Type B pancreatic cell (in vitro differentiated cells): ENCODE data around the gene TAF1B. TPM values are rescaled to one million over a fixed set of nuclear protein-coding genes. Genes with fewer than 3 reads are reported as not detected.

Experiments used
- DNase-seq: peaks from one replicate; pipeline ENCODE4 v3.0.0; 2021; ENCODE audit warnings: mixed read lengths; ENCODE audit not compliant: unreplicated experiment; ENCODE audit errors: extremely low spot score
- H3K27ac Mint-ChIP-seq: 2 replicates; pipeline ENCODE4 v1.8.0; 2021; ENCODE audit warnings: mild to moderate bottlenecking, mixed read lengths
- H3K27me3 Mint-ChIP-seq: 2 replicates; pipeline ENCODE4 v1.8.0; 2021; ENCODE audit warnings: mixed read lengths
- H3K36me3 Mint-ChIP-seq: 2 replicates; pipeline ENCODE4 v1.8.0; 2021; ENCODE audit warnings: mixed read lengths
- H3K4me1 Mint-ChIP-seq: one replicate; pipeline ENCODE4 v1.8.0; 2021; ENCODE audit warnings: mixed read lengths; ENCODE audit not compliant: unreplicated experiment
- H3K4me3 Mint-ChIP-seq: 2 replicates; pipeline ENCODE4 v1.8.0; 2021; ENCODE audit warnings: mild to moderate bottlenecking, mixed read lengths
- H3K9me3 Mint-ChIP-seq: 2 replicates; pipeline ENCODE4 v1.8.0; 2021; ENCODE audit warnings: mixed read lengths
- total RNA-seq: library from RNA; stranded (reverse); gene quantifications from 2 replicates; pipeline ENCODE4 v1.2.1, GENCODE V29; 2021; ENCODE audit warnings: low replicate concordance
- TF ChIP-seq, protein P1 (sequence below): fragments of 200-600 bp; sonication (generic); conservative IDR thresholded peaks from 2 replicates; pipeline ENCODE4 v1.5.0; 2021; ENCODE audit warnings: antibody characterized with exemption, mild to moderate bottlenecking

TAF1B gene
- total RNA-seq, 1 donor from 2014 or later = 34.1 TPM

GRCh38 chr2:9884436-9884835 is 41.2 kb downstream of the TAF1B start:
- Mint-ChIP-seq H3K4me1 (peaks cover 3% of the 10 kb centered on the region), H3K27me3 (no peaks in the 10 kb centered on the region), H3K27ac (no peak overlapping the region), H3K9me3 (peaks cover 10% of the 10 kb centered on the region), H3K4me3 (no peak overlapping the region), H3K36me3 (peaks cover 48% of the 10 kb centered on the region)
- TF ChIP-seq, protein P1, sequence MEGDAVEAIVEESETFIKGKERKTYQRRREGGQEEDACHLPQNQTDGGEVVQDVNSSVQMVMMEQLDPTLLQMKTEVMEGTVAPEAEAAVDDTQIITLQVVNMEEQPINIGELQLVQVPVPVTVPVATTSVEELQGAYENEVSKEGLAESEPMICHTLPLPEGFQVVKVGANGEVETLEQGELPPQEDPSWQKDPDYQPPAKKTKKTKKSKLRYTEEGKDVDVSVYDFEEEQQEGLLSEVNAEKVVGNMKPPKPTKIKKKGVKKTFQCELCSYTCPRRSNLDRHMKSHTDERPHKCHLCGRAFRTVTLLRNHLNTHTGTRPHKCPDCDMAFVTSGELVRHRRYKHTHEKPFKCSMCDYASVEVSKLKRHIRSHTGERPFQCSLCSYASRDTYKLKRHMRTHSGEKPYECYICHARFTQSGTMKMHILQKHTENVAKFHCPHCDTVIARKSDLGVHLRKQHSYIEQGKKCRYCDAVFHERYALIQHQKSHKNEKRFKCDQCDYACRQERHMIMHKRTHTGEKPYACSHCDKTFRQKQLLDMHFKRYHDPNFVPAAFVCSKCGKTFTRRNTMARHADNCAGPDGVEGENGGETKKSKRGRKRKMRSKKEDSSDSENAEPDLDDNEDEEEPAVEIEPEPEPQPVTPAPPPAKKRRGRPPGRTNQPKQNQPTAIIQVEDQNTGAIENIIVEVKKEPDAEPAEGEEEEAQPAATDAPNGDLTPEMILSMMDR = no peak
- DNase-seq = no peak

GRCh38 chr2:9885036-9885684 is 41.9 kb downstream of the TAF1B start:
- no peaks in the 10 kb centered on the region for H3K27me3 Mint-ChIP-seq
- no peak overlapping the region for H3K27ac Mint-ChIP-seq
- H3K4me3 Mint-ChIP-seq = no peak overlapping the region
- peaks cover 10% of the 10 kb centered on the region for H3K9me3 Mint-ChIP-seq
- H3K4me1 Mint-ChIP-seq = peaks cover 9% of the 10 kb centered on the region
- DNase-seq = no peak
- H3K36me3 Mint-ChIP-seq = peaks cover 54% of the 10 kb centered on the region
- TF ChIP-seq, protein P1 = no peak

DNA sequence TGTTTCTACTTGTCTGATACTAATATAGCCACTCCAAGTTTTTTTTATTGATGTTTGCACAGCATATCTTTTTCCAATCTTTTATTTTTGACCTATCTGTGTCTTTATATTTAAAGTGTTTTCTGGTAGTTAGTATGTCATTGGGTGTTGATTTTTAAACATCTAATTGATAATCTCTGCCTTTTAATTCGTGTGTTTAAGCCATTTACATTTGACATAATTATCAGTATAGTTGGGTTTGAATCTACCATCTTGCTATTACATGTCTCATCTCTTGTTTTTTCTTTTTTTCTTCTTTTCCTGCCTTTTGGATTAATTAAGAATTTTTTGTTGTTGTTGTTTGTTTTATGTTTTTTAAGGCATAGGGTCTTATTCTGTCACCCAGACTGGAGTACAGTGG is 44.2 kb downstream of the TAF1B start:
- TF ChIP-seq, protein P1 = no peak
- Mint-ChIP-seq H3K4me1 (peaks cover 9% of the 10 kb centered on the region), H3K9me3 (peaks cover 10% of the 10 kb centered on the region), H3K27ac (no peak overlapping the region), H3K4me3 (no peak overlapping the region), H3K36me3 (peaks cover 55% of the 10 kb centered on the region), H3K27me3 (no peaks in the 10 kb centered on the region)
- DNase-seq = no peak

DNA sequence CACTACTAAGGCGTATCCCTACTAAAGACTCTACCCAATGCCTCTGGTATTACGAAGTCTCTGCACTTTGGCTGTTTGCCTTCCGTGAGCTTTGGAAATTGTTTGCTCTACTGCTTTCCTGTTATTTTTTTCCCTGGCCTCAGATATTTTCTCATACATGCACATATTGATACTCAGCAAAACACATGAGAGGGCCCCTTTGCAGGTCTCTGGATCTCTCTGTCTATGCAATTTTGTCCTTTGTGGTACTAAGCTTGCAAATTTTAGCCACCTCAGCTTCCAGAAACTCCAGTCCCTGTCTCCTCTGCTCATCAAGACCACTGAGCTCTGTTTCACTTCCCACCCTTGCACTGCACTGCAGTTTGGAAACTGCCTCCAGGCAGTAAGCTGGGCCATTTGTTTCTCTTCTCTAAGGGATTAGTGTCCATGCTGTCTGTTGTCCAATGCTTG is 46.6 kb downstream of the TAF1B start:
- Mint-ChIP-seq H3K36me3 (peaks cover 50% of the 10 kb centered on the region), H3K27ac (peak overlapping the region; percentile 30), H3K4me1 (peaks cover 9% of the 10 kb centered on the region), H3K4me3 (peak overlapping the region; percentile 1), H3K9me3 (peaks cover 10% of the 10 kb centered on the region), H3K27me3 (no peaks in the 10 kb centered on the region)
- DNase-seq = no peak
- TF ChIP-seq, protein P1 = no peak

DNA sequence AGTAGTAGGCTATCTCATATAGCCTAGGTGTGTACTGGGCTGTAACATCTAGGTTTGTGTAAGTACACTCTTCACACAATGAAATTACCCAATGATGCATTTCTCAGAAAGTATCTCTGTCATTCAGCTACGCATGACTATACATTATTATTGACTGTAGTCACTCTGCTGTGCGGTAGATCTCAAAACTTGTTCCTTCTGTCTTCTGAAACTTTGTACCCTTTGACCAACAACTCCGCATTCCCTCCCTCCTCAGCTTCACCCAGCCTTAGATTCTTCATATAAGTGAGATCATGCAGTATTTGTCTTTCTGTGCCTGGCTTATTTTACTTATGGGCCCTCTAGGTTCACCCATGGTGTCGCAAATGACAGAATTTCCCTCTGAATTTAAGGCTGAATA is 49.0 kb downstream of the TAF1B start:
- Mint-ChIP-seq H3K36me3 (peaks cover 32% of the 10 kb centered on the region), H3K9me3 (peaks cover 8% of the 10 kb centered on the region), H3K4me3 (no peak overlapping the region), H3K27ac (no peak overlapping the region), H3K4me1 (peaks cover 25% of the 10 kb centered on the region), H3K27me3 (no peaks in the 10 kb centered on the region)
- DNase-seq = no peak
- TF ChIP-seq, protein P1 = no peak
